Dendritic cell treated with granulocyte-macrophage colony-stimulating factor and Interleukin-4, amounts not matched to agents 40 ng/mL and 50 ng/mL, for 4 days (primary cell): ENCODE measurements around the gene STARD13.
"Not testable (repeated sequence)": the region's sequence is repeated elsewhere in the genome, so short reads cannot be mapped to it uniquely, and the experiment has no call there.

ENCODE experiments used
- H3K27ac Mint-ChIP-seq: one replicate; pipeline ENCODE4 v1.8.0; 2022; ENCODE audit warnings: mild to moderate bottlenecking, mixed read lengths
- H3K27me3 Mint-ChIP-seq: one replicate; pipeline ENCODE4 v1.8.0; 2022; ENCODE audit warnings: mild to moderate bottlenecking, mixed read lengths
- H3K36me3 Mint-ChIP-seq: one replicate; pipeline ENCODE4 v1.8.0; 2022; ENCODE audit warnings: low read depth, mixed read lengths
- H3K4me1 Mint-ChIP-seq: one replicate; pipeline ENCODE4 v1.8.0; 2022; ENCODE audit warnings: low read depth, mixed read lengths
- H3K4me3 Mint-ChIP-seq: one replicate; pipeline ENCODE4 v1.8.0; 2022; ENCODE audit warnings: mild to moderate bottlenecking, moderate library complexity, mixed read lengths
- H3K9me3 Mint-ChIP-seq: one replicate; pipeline ENCODE4 v1.8.0; 2022; ENCODE audit warnings: mixed read lengths
- intact Hi-C: fragments of 100-400 bp; cut with micrococcal nuclease; formaldehyde crosslinking; loops from one replicate; pipeline ENCODE4 v1.15.0; 2022

STARD13 gene

GRCh38 chr13:33175991-33176390 lies 109.6 kb downstream of the STARD13 start:
- Mint-ChIP-seq H3K27ac (no peak overlapping the region), H3K4me3 (no peak overlapping the region), H3K36me3 (no peaks in the 10 kb centered on the region), H3K4me1 (no peaks in the 10 kb centered on the region), H3K9me3 (no peaks in the 10 kb centered on the region), H3K27me3 (no peaks in the 10 kb centered on the region)
- intact Hi-C loops, result no loop called here

- Mint-ChIP-seq H3K36me3 (no peaks in the 10 kb centered on the region), H3K4me3 (no peak overlapping the region), H3K9me3 (no peaks in the 10 kb centered on the region), H3K4me1 (no peaks in the 10 kb centered on the region), H3K27me3 (no peaks in the 10 kb centered on the region), H3K27ac (no peak overlapping the region)
- intact Hi-C loops, result no loop called here
Observed at GRCh38 chr13:33174931-33175330, 110.6 kb downstream of the STARD13 start.

GRCh38 chr13:33174491-33174890 lies 111.1 kb downstream of the STARD13 start:
- Mint-ChIP-seq H3K9me3 (no peaks in the 10 kb centered on the region), H3K27ac (no peak overlapping the region), H3K27me3 (no peaks in the 10 kb centered on the region), H3K4me3 (no peak overlapping the region), H3K36me3 (no peaks in the 10 kb centered on the region), H3K4me1 (no peaks in the 10 kb centered on the region)
- intact Hi-C loops, result no loop called here

- H3K9me3 Mint-ChIP-seq, result no peaks in the 10 kb centered on the region
- no peak overlapping the region for H3K4me3 Mint-ChIP-seq
- H3K27ac Mint-ChIP-seq, result no peak overlapping the region
- intact Hi-C loops, result no loop called here
- H3K27me3 Mint-ChIP-seq, result no peaks in the 10 kb centered on the region
- no peaks in the 10 kb centered on the region for H3K36me3 Mint-ChIP-seq
- H3K4me1 Mint-ChIP-seq, result no peaks in the 10 kb centered on the region
Observed at GRCh38 chr13:33172911-33173310, 112.6 kb downstream of the STARD13 start.

- Mint-ChIP-seq H3K4me1 (no peaks in the 10 kb centered on the region), H3K36me3 (no peaks in the 10 kb centered on the region), H3K9me3 (no peaks in the 10 kb centered on the region), H3K27ac (no peak overlapping the region), H3K27me3 (no peaks in the 10 kb centered on the region), H3K4me3 (no peak overlapping the region)
- intact Hi-C loops, result no loop called here
Observed at GRCh38 chr13:33172400-33172799, 113.2 kb downstream of the STARD13 start.

GRCh38 chr13:33169273-33169980 lies 116.1 kb downstream of the STARD13 start:
- Mint-ChIP-seq H3K36me3 (peaks cover 6% of the 10 kb centered on the region), H3K4me3 (no peak overlapping the region), H3K27ac (no peak overlapping the region), H3K9me3 (no peaks in the 10 kb centered on the region), H3K27me3 (no peaks in the 10 kb centered on the region), H3K4me1 (no peaks in the 10 kb centered on the region)
- intact Hi-C loops, result no loop called here

- H3K9me3 Mint-ChIP-seq, result no peaks in the 10 kb centered on the region
- no peak overlapping the region for H3K4me3 Mint-ChIP-seq
- H3K27ac Mint-ChIP-seq, result no peak overlapping the region
- H3K36me3 Mint-ChIP-seq, result peaks cover 6% of the 10 kb centered on the region
- intact Hi-C loops, result no loop called here
- H3K4me1 Mint-ChIP-seq, result no peaks in the 10 kb centered on the region
- H3K27me3 Mint-ChIP-seq, result no peaks in the 10 kb centered on the region
Observed at GRCh38 chr13:33168321-33168960, 117.1 kb downstream of the STARD13 start.

GRCh38 chr13:33167491-33167890 lies 118.1 kb downstream of the STARD13 start:
- Mint-ChIP-seq H3K9me3 (peaks cover 7% of the 10 kb centered on the region), H3K27ac (no peak overlapping the region), H3K27me3 (no peaks in the 10 kb centered on the region), H3K4me1 (no peaks in the 10 kb centered on the region), H3K36me3 (peaks cover 14% of the 10 kb centered on the region), H3K4me3 (no peak overlapping the region)
- intact Hi-C loops, result no loop called here

GRCh38 chr13:33165787-33166186 lies 119.8 kb downstream of the STARD13 start:
- no peak overlapping the region for H3K4me3 Mint-ChIP-seq
- H3K4me1 Mint-ChIP-seq, result no peaks in the 10 kb centered on the region
- intact Hi-C loops, result no loop called here
- H3K27me3 Mint-ChIP-seq, result no peaks in the 10 kb centered on the region
- H3K9me3 Mint-ChIP-seq, result peaks cover 16% of the 10 kb centered on the region
- H3K27ac Mint-ChIP-seq, result no peak overlapping the region
- peaks cover 23% of the 10 kb centered on the region for H3K36me3 Mint-ChIP-seq

- intact Hi-C loops, result no loop called here
- no peak overlapping the region for H3K27ac Mint-ChIP-seq
- no peaks in the 10 kb centered on the region for H3K4me1 Mint-ChIP-seq
- H3K27me3 Mint-ChIP-seq, result no peaks in the 10 kb centered on the region
- H3K36me3 Mint-ChIP-seq, result peaks cover 23% of the 10 kb centered on the region
- no peak overlapping the region for H3K4me3 Mint-ChIP-seq
- H3K9me3 Mint-ChIP-seq, result peaks cover 16% of the 10 kb centered on the region
Observed at GRCh38 chr13:33164331-33164730, 121.2 kb downstream of the STARD13 start.

- intact Hi-C loops, H3K27me3 Mint-ChIP-seq, H3K4me3 Mint-ChIP-seq, H3K27ac Mint-ChIP-seq, H3K4me1 Mint-ChIP-seq: not testable (repeated sequence)
- Mint-ChIP-seq H3K36me3 (peaks cover 23% of the 10 kb centered on the region), H3K9me3 (peaks cover 16% of the 10 kb centered on the region)
Observed at GRCh38 chr13:33162725-33163124, 122.8 kb downstream of the STARD13 start.

- Mint-ChIP-seq H3K27me3 (no peaks in the 10 kb centered on the region), H3K4me1 (peaks cover 2% of the 10 kb centered on the region), H3K9me3 (peaks cover 16% of the 10 kb centered on the region), H3K4me3 (no peak overlapping the region), H3K36me3 (peaks cover 17% of the 10 kb centered on the region), H3K27ac (no peak overlapping the region)
- intact Hi-C loops, result no loop called here
Observed at GRCh38 chr13:33158816-33159215, 126.7 kb downstream of the STARD13 start.

GRCh38 chr13:33158271-33158670 lies 127.3 kb downstream of the STARD13 start:
- Mint-ChIP-seq H3K4me1 (peaks cover 5% of the 10 kb centered on the region), H3K36me3 (peaks cover 17% of the 10 kb centered on the region), H3K27ac (no peak overlapping the region), H3K4me3 (no peak overlapping the region), H3K27me3 (no peaks in the 10 kb centered on the region), H3K9me3 (peaks cover 16% of the 10 kb centered on the region)
- intact Hi-C loops, result no loop called here

- Mint-ChIP-seq H3K27ac (no peak overlapping the region), H3K27me3 (no peaks in the 10 kb centered on the region), H3K36me3 (no peaks in the 10 kb centered on the region), H3K4me1 (peaks cover 21% of the 10 kb centered on the region), H3K9me3 (no peaks in the 10 kb centered on the region), H3K4me3 (no peak overlapping the region)
- intact Hi-C loops, result no loop called here
Observed at GRCh38 chr13:33154911-33155310, 130.6 kb downstream of the STARD13 start.
